CD4-positive, alpha-beta T cell (primary cell): ENCODE results near the gene FGFR3. TPM values are rescaled to one million over a fixed set of nuclear protein-coding genes. Genes with fewer than 3 reads are reported as not detected.

ENCODE experiments used
- ATAC-seq: fragments of 200-7000 bp; cut with Tn5 transposase; one replicate; pipeline ENCODE4 v1.10.0; 2022; ENCODE audit warnings: mild to moderate bottlenecking; ENCODE audit not compliant: poor library complexity
- CTCF ChIA-PET: fragments of 350-600 bp; sonication (Branson Sonifier 250); formaldehyde crosslinking; loops from one replicate; lab custom pipeline; 2021; ENCODE audit warnings: antibody characterized with exemption, inconsistent platforms; lab: Charles Lee
- POLR2A ChIA-PET: fragments of 350-600 bp; sonication (Branson Sonifier 250); formaldehyde crosslinking; loops from one replicate; lab custom pipeline; 2021; ENCODE audit warnings: antibody characterized with exemption, inconsistent platforms; lab: Charles Lee
- DNase-seq, 14 experiments: peaks; one replicate each; pipeline ENCODE4 v3.0.0-alpha.2; 2013 to 2020; ENCODE audit warnings: mixed read lengths in 2 of 14
- H3K27ac ChIP-seq, 2 donors: one replicate each; pipeline versions ENCODE4 v1.5.1 to v1.7.0; 2013; ENCODE audit warnings: low read length in 2 of 2, low read depth in 1 of 2, mild to moderate bottlenecking in 1 of 2
- H3K27me3 ChIP-seq, 2 experiments: 1 replicate in 1 of 2; 2 replicates in 1 of 2; pipeline versions ENCODE4 v1.6.1 to v1.7.0; 2013; ENCODE audit warnings: low read length in 2 of 2, control low read depth in 1 of 2, mild to moderate bottlenecking in 1 of 2, moderate library complexity in 1 of 2; ENCODE audit not compliant: insufficient read depth in 2 of 2, control insufficient read depth in 1 of 2
- H3K36me3 ChIP-seq: one replicate; pipeline ENCODE4 v1.6.1; 2013; ENCODE audit warnings: low read length, control low read depth; ENCODE audit not compliant: insufficient read depth
- H3K4me1 ChIP-seq: one replicate; pipeline ENCODE4 v1.6.1; 2013; ENCODE audit warnings: low read length, control low read depth; ENCODE audit not compliant: insufficient read depth
- H3K4me3 ChIP-seq: one replicate; pipeline ENCODE4 v1.5.1; 2013; ENCODE audit warnings: mild to moderate bottlenecking, low read length, moderate library complexity
- H3K9me3 ChIP-seq, 2 experiments: 1 replicate in 1 of 2; 2 replicates in 1 of 2; pipeline versions ENCODE4 v1.6.1 to v1.7.0; 2013; ENCODE audit warnings: low read length in 2 of 2, mild to moderate bottlenecking in 2 of 2, control low read depth in 1 of 2, moderate library complexity in 1 of 2; ENCODE audit not compliant: control insufficient read depth in 1 of 2, insufficient read depth in 1 of 2
- H3K27ac Mint-ChIP-seq: one replicate; pipeline ENCODE4 v1.8.0; 2020; ENCODE audit warnings: mixed read lengths
- H3K27me3 Mint-ChIP-seq: one replicate; pipeline ENCODE4 v1.8.0; 2021; ENCODE audit warnings: mixed read lengths
- H3K36me3 Mint-ChIP-seq: one replicate; pipeline ENCODE4 v1.8.0; 2021; ENCODE audit warnings: low read depth, mixed read lengths
- H3K4me1 Mint-ChIP-seq: one replicate; pipeline ENCODE4 v1.8.0; 2021; ENCODE audit warnings: low read depth, mixed read lengths
- H3K4me3 Mint-ChIP-seq: one replicate; pipeline ENCODE4 v1.8.0; 2020; ENCODE audit warnings: mild to moderate bottlenecking, mixed read lengths
- H3K9me3 Mint-ChIP-seq: one replicate; pipeline ENCODE4 v1.8.0; 2020; ENCODE audit warnings: mixed read lengths
- intact Hi-C, 2 experiments: fragments of 100-400 bp; cut with DNase I in 1 of 2; cut with micrococcal nuclease in 1 of 2; formaldehyde crosslinking; loops; one replicate each; pipeline versions ENCODE4 v1.15.1 to v1.9.0; 2023 to 2025; cut with DNase I, micrococcal nuclease
- total RNA-seq, 174 experiments: library from RNA in 2 of 174; stranded (reverse) in 2 of 174; gene quantifications; one replicate each; pipeline ENCODE4 v1.2.3 and lab custom pipeline; 2021 to 2026
- TF ChIP-seq, protein P1 (sequence below): fragments of 200-600 bp; IDR thresholded peaks from one replicate; pipeline ENCODE4 v1.8.0; 2022; ENCODE audit warnings: antibody characterized with exemption, mild to moderate bottlenecking

FGFR3 gene
- total RNA-seq, 2 experiments from 2014 or later, result 0.33 TPM; not detected in 1

DNA sequence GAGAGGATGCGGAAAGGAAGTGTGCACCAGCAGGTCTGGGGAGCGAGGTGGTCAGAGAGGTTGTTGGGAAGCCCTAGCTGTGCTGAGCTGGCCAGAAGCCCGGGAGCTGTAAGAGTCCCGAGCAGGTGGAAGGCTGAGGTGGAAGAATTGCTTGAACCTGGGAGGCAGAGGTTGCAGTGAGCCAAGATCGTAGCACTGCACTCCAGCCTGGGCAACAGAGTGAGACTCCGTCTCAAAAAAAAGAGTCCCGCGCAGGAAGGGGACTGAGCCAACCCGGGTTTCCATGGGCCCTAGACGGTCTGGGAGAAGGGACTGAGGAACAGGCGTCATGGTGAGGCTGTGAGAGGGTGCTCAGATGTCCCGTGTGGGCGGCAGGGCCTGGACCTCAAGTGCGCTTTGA, 12.7 kb upstream of the FGFR3 start:
- H3K9me3 ChIP-seq, result no peaks in the 10 kb centered on the region
- no peak overlapping the region for H3K27ac ChIP-seq
- no peaks in the 10 kb centered on the region for H3K4me1 ChIP-seq
- no peaks in the 10 kb centered on the region for H3K27me3 Mint-ChIP-seq
- H3K36me3 Mint-ChIP-seq, result no peaks in the 10 kb centered on the region
- H3K4me3 Mint-ChIP-seq, result no peak overlapping the region
- TF ChIP-seq, protein P1, sequence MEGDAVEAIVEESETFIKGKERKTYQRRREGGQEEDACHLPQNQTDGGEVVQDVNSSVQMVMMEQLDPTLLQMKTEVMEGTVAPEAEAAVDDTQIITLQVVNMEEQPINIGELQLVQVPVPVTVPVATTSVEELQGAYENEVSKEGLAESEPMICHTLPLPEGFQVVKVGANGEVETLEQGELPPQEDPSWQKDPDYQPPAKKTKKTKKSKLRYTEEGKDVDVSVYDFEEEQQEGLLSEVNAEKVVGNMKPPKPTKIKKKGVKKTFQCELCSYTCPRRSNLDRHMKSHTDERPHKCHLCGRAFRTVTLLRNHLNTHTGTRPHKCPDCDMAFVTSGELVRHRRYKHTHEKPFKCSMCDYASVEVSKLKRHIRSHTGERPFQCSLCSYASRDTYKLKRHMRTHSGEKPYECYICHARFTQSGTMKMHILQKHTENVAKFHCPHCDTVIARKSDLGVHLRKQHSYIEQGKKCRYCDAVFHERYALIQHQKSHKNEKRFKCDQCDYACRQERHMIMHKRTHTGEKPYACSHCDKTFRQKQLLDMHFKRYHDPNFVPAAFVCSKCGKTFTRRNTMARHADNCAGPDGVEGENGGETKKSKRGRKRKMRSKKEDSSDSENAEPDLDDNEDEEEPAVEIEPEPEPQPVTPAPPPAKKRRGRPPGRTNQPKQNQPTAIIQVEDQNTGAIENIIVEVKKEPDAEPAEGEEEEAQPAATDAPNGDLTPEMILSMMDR, result no peak
- ATAC-seq (no peak), DNase-seq (no peak)
- H3K9me3 Mint-ChIP-seq, result no peaks in the 10 kb centered on the region
- H3K27me3 ChIP-seq, result no peaks in the 10 kb centered on the region
- no peak overlapping the region for H3K4me3 ChIP-seq
- H3K4me1 Mint-ChIP-seq, result no peaks in the 10 kb centered on the region
- H3K27ac Mint-ChIP-seq, result no peak overlapping the region
- intact Hi-C loops, result no loop called here
- ChIA-PET POLR2A (no interaction called here), CTCF (no interaction called here)
- H3K36me3 ChIP-seq, result no peaks in the 10 kb centered on the region

DNA sequence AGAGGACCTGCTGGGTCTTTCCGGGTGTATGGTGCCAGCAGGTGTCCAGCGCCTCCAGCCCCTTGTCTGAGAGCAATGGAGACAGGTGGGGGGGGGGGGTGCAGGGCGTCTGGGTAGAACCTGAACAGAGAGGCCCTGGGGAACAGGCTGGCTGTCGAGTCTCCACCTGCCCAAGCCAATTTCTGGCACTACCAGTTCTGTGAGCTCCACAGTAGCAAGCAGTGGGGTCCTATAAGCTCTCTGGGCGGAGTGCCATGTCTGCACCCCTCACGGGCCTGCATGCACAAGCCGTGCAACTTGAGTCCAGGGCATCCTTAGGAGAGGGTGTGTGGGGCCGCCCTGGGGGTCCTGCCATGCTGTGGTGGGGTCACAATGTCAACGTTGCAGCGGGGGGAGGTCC, 10.1 kb upstream of the FGFR3 start:
- TF ChIP-seq, protein P1, result no peak
- intact Hi-C loops, result no loop called here
- DNase-seq (no peak), ATAC-seq (no peak)
- no peaks in the 10 kb centered on the region for H3K27me3 ChIP-seq
- ChIA-PET CTCF (no interaction called here), POLR2A (no interaction called here)
- H3K9me3 ChIP-seq, result no peaks in the 10 kb centered on the region
- H3K27me3 Mint-ChIP-seq, result no peaks in the 10 kb centered on the region
- no peaks in the 10 kb centered on the region for H3K4me1 Mint-ChIP-seq
- H3K9me3 Mint-ChIP-seq, result no peaks in the 10 kb centered on the region
- no peak overlapping the region for H3K27ac Mint-ChIP-seq
- no peaks in the 10 kb centered on the region for H3K4me1 ChIP-seq
- no peaks in the 10 kb centered on the region for H3K36me3 Mint-ChIP-seq
- no peaks in the 10 kb centered on the region for H3K36me3 ChIP-seq
- no peak overlapping the region for H3K4me3 Mint-ChIP-seq
- H3K4me3 ChIP-seq, result no peak overlapping the region
- H3K27ac ChIP-seq, result no peak overlapping the region

DNA sequence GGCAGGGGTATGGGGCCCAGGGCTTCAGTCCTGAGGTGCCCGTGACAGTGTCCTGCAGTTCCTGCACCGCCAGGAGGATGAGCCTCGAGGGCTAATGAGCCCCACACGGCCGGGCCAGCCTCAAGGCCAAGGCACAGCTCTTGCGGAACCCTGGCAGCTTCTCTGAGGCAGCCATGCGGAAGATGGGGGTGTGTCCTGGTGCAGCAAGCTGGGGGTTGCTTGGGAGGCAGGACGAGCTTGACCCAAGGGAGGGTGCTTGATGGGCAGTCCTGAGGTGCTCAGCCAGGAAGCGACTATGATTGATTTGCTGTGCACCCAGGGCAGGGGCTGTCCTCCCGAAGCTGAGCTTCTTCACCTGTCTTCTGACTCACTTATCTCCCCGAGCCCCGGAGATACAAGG, 9.1 kb upstream of the FGFR3 start:
- no peaks in the 10 kb centered on the region for H3K9me3 Mint-ChIP-seq
- H3K27ac Mint-ChIP-seq, result no peak overlapping the region
- no peaks in the 10 kb centered on the region for H3K36me3 ChIP-seq
- no peaks in the 10 kb centered on the region for H3K4me1 Mint-ChIP-seq
- ATAC-seq, result no peak
- H3K27me3 ChIP-seq, result no peaks in the 10 kb centered on the region
- POLR2A ChIA-PET, result no interaction called here
- H3K4me1 ChIP-seq, result no peaks in the 10 kb centered on the region
- no peaks in the 10 kb centered on the region for H3K36me3 Mint-ChIP-seq
- no peak overlapping the region for H3K4me3 ChIP-seq
- no peak overlapping the region for H3K27ac ChIP-seq
- H3K9me3 ChIP-seq, result no peaks in the 10 kb centered on the region
- DNase-seq, result no peak
- no peaks in the 10 kb centered on the region for H3K27me3 Mint-ChIP-seq
- TF ChIP-seq, protein P1, result no peak
- intact Hi-C loops, result no loop called here
- CTCF ChIA-PET, result no interaction called here
- H3K4me3 Mint-ChIP-seq, result no peak overlapping the region
